Ovary (tissue), 9 donors: ENCODE measurements around the gene COMP. TPM values are rescaled to one million over a fixed set of nuclear protein-coding genes. Genes with fewer than 3 reads are reported as not detected.
A peak's percentile ranks its signal among the peaks of the same experiment; 100 is the strongest.

ENCODE experiments used
- DNase-seq, 5 donors: peaks; one replicate each; pipeline ENCODE4 v3.0.0-alpha.2; 2019 to 2020
- H3K27ac ChIP-seq, 2 donors: fragments of 200-600 bp; one replicate each; pipeline versions ENCODE4 v1.5.1 to v1.8.0; 2019 to 2022
- H3K27me3 ChIP-seq: fragments of 200-600 bp; one replicate; pipeline ENCODE4 v1.8.0; 2022
- H3K36me3 ChIP-seq: fragments of 200-600 bp; sonication (generic); one replicate; pipeline ENCODE4 v1.5.1; 2019
- H3K4me1 ChIP-seq: one replicate; pipeline ENCODE4 v1.8.1; 2013; ENCODE audit warnings: mild to moderate bottlenecking, moderate library complexity; ENCODE audit not compliant: insufficient read depth
- H3K4me3 ChIP-seq: fragments of 200-600 bp; sonication (generic); one replicate; pipeline ENCODE4 v1.5.1; 2017
- H3K9me3 ChIP-seq, 2 donors: fragments of 200-600 bp in 1 of 2; sonication (generic) in 1 of 2; one replicate each; pipeline versions ENCODE4 v1.5.1 to v1.8.1; 2013 to 2019; ENCODE audit warnings: mild to moderate bottlenecking in 1 of 2, moderate library complexity in 1 of 2
- EP300 ChIP-seq: sonication (generic); formaldehyde crosslinking; IDR thresholded peaks from one replicate; pipeline ENCODE4 v1.6.1; 2017; ENCODE audit warnings: antibody characterized with exemption
- POLR2A ChIP-seq: fragments of 450-650 bp; IDR thresholded peaks from one replicate; pipeline ENCODE4 v1.6.1; 2017; ENCODE audit warnings: antibody characterized with exemption, mild to moderate bottlenecking, moderate library complexity
- WGBS, 3 donors: extraction: QIAGEN DNeasy Blood & Tissue Kit in 1 of 3; methylation state at CpG; one replicate each; pipeline versions ENCODE4 v1.1.5 to v1.1.7; 2013 to 2017; 5-methylcytosine and 5-hydroxymethylcytosine counted together
- intact Hi-C, 4 donors: fragments of 100-400 bp; cut with DNase I; formaldehyde crosslinking; loops; one replicate each; pipeline versions ENCODE4 v1.11.0 to v1.15.1; 2022 to 2023
- polyA plus RNA-seq, 2 donors: library from polyadenylated mRNA; stranded (reverse); fragments of 200-250 nt in 1 of 2; fragments of 350-450 nt in 1 of 2; fragmentation: Illumina TruSeq in 1 of 2; extraction: RNeasy Lipid Tissue Mini Kit (QIAGEN cat#74804) in 1 of 2; gene quantifications; one replicate each; pipeline ENCODE4 v1.2.3, GENCODE V29; 2013 to 2014
- total RNA-seq, 7 donors: library from RNA; depleted of rRNA in 2 of 7; stranded (reverse); fragments of >200 nt in 2 of 7; fragmentation: NEBNext Ultra II Directional in 3 of 7; extraction: Animal tissue kit (Norgen Biotek cat#: 25700) in 3 of 7; gene quantifications; one replicate each; pipeline versions ENCODE4 v1.1.0 to v1.2.4, GENCODE V29; 2016 to 2023
- TF ChIP-seq, protein P1 (sequence below), 3 donors: fragments of 450-650 bp in 2 of 3; fragments of 200-600 bp in 1 of 3; IDR thresholded peaks; one replicate each; pipeline versions ENCODE4 v1.5.1 to v1.8.0; 2016 to 2022; ENCODE audit warnings: antibody characterized with exemption in 3 of 3, mild to moderate bottlenecking in 1 of 3
- donor health status: DM: no; HTN: no; CAD: no; lungs with moderate emphysema.
- donor health status: DM: no; HTN: no; CAD: no.
- donor health status: Bipolar disorder and iron deficiency.
- donor health status: DM: yes; HTN: yes; CAD: no.
- donor health status: DM: no; HTN: no; CAD: no.
- donor health status: DM: yes; HTN: yes; CAD: no.

Gene COMP
- total and polyA plus RNA-seq, 9 donors: 0.08 to 0.92 (median 0.40) TPM; not detected in 3

DNA sequence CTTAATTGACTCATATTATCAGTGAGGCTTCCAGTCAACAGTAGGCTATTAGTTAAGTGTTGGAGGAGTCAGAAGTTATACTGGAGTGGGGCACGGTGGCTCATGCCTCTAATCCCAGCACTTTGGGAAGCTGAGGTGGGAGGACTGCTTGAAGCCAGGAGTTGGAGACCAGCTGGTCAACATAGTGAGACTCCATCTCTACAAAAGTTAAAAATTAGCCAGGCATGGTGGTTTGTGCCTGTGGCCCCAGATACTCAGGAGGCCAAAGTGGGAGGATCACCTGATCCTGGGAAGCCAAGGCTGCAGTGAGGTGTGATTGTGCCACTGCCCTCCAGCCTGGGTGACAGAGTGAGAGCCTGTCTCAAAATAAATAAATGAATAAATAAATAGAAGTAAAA is 53.2 kb downstream of the COMP start:
- intact Hi-C loops: no loop called here
- peaks cover 11% of the 10 kb centered on the region for H3K4me1 ChIP-seq
- no peaks in the 10 kb centered on the region for H3K9me3 ChIP-seq

DNA sequence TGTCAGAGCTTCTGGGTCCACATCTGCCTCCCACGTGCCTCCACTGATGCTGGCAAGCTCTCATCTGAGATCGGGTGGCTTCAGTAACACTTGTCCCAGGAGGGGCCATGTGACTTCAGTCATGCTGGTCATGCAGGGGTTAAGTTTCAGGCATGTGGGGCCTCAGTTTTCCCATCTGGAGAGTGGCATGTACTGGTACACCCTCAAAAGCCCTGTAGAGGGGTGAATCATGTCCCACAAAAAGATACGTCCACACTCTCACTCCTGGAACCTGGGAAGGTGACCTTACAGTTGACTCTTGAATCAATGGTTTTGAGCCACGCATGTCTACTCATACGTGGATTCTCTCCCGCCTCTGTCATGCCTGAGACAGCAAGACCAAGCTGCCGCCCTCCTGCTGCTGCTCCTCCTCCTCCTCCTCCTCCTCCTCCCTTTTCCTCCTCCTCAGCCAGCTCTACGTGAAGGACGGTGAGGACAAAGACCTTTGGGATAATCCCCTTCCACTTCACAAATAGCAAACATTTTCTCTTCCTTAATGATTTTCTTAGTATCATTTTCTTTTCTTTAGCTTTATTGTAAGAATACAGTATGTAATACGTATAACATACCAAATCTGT is 53.7 kb downstream of the COMP start:
- 73 to 87% (median 79%) methylated on average over 10 of the region's 10 CpGs for WGBS, 3 donors
- H3K27ac ChIP-seq: no peak overlapping the region
- no peaks in the 10 kb centered on the region for H3K27me3 ChIP-seq
- peak in 1 of 5 donors; percentile 11 for DNase-seq
- H3K9me3 ChIP-seq: no peaks in the 10 kb centered on the region
- intact Hi-C loops: no loop called here
- TF ChIP-seq, protein P1, sequence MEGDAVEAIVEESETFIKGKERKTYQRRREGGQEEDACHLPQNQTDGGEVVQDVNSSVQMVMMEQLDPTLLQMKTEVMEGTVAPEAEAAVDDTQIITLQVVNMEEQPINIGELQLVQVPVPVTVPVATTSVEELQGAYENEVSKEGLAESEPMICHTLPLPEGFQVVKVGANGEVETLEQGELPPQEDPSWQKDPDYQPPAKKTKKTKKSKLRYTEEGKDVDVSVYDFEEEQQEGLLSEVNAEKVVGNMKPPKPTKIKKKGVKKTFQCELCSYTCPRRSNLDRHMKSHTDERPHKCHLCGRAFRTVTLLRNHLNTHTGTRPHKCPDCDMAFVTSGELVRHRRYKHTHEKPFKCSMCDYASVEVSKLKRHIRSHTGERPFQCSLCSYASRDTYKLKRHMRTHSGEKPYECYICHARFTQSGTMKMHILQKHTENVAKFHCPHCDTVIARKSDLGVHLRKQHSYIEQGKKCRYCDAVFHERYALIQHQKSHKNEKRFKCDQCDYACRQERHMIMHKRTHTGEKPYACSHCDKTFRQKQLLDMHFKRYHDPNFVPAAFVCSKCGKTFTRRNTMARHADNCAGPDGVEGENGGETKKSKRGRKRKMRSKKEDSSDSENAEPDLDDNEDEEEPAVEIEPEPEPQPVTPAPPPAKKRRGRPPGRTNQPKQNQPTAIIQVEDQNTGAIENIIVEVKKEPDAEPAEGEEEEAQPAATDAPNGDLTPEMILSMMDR (IDR thresholded peaks at IDR 0.05): no peak
- TF ChIP-seq POLR2A: no peak
- TF ChIP-seq EP300: no peak
- H3K4me3 ChIP-seq: no peak overlapping the region
- no peaks in the 10 kb centered on the region for H3K36me3 ChIP-seq
- peaks cover 8% of the 10 kb centered on the region for H3K4me1 ChIP-seq

More for the DNA sequence above, 53.2 kb downstream of the COMP start:
- Histone ChIP-seq H3K27me3 (no peaks in the 10 kb centered on the region), H3K27ac (no peak overlapping the region), H3K4me3 (no peak overlapping the region), H3K36me3 (no peaks in the 10 kb centered on the region)
- TF ChIP-seq, protein P1 (IDR thresholded peaks at IDR 0.05): no peak
- TF ChIP-seq EP300 (no peak), POLR2A (no peak)
- WGBS, 3 donors: 76 to 90% (median 85%) methylated on average over 1 of the region's 1 CpG
- no peak for DNase-seq

DNA sequence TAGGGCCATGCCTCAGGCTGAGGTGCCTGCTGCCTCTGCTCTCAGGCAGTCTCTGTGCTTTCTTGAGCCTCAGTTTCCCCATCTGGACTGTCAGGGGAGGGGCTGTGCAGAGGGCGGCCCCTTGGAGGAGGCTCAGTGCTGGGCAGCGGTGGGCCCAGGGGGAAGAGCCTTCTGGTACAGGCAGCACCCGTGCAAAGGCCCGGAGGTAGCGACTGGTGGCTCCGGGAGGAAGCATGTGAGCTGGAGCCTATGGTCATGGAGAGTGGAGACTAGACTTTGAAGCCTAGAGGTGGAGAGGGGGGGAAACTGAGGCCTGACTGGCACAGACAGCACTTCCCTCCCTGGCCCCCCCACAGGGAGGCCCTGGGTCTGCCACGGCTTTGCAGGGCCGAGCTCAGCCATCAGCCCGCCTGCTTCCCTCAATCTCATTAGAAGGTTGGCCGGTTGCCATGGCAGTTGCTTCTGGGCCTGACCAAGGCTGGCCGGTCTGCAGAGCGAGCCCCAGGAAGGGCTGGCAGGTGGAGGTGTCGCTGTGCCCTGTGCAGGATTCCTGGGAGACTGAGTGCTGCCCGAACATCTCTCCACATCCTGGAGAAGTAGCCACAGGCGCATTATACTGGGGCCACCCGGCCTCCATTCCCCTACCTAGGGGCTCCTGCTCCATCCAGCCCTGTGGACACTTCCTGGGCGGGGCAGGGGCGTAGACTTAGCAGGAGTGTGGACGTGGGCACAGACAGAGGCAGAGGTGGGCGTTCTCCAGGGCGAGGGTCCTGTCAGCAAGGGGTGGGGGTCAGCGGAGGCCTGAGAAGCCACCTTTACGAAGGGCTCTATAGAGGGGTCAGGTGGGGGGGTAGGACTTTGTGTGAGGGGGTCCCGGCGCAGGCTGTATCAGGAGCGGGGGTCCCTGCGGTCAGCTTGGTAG is 54.4 kb downstream of the COMP start:
- no peak for TF ChIP-seq EP300
- TF ChIP-seq, protein P1 (IDR thresholded peaks at IDR 0.05): no peak
- TF ChIP-seq POLR2A: no peak
- Histone ChIP-seq H3K27me3 (no peaks in the 10 kb centered on the region), H3K4me3 (no peak overlapping the region), H3K9me3 (no peaks in the 10 kb centered on the region), H3K4me1 (peaks cover 8% of the 10 kb centered on the region), H3K27ac (no peak overlapping the region), H3K36me3 (no peaks in the 10 kb centered on the region)
- WGBS, 3 donors: 84 to 89% (median 85%) methylated on average over 27 of the region's 27 CpGs
- DNase-seq: peak in 1 of 5 donors; percentile 36
- intact Hi-C loops: no loop called here

DNA sequence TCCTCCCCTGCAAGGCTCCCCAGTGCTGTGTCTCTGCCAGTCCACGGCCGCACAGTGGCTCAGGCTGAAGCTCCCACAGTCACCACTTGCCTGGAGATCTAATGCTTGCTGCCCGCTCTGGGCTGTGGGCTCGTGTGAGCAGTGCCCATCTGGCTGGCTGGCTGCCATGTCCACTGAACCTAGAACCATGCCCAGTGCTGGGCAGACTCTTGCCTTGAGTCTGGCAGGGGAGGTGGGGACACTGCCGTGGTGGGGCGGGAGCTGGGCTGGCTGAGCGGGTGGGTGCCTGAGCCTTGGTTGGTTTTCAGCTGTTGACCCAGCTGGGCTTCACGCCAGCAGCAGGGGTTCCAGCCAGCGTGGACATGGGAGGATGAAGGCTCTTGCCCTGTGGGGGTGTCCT is 55.4 kb downstream of the COMP start:
- no peak overlapping the region for H3K27ac ChIP-seq
- H3K36me3 ChIP-seq: no peaks in the 10 kb centered on the region
- 76 to 90% (median 80%) methylated on average over 7 to 9 of the region's 9 CpGs for WGBS, 3 donors
- no peak for TF ChIP-seq POLR2A
- TF ChIP-seq EP300: no peak
- TF ChIP-seq, protein P1 (IDR thresholded peaks at IDR 0.05): no peak
- H3K4me1 ChIP-seq: peaks cover 11% of the 10 kb centered on the region
- no peaks in the 10 kb centered on the region for H3K27me3 ChIP-seq
- no peak overlapping the region for H3K4me3 ChIP-seq
- intact Hi-C loops: no loop called here
- no peaks in the 10 kb centered on the region for H3K9me3 ChIP-seq
- DNase-seq: peak in 1 of 5 donors; percentile 33
